ENCODE results near the gene TIMP4.

TIMP4 gene

DNA sequence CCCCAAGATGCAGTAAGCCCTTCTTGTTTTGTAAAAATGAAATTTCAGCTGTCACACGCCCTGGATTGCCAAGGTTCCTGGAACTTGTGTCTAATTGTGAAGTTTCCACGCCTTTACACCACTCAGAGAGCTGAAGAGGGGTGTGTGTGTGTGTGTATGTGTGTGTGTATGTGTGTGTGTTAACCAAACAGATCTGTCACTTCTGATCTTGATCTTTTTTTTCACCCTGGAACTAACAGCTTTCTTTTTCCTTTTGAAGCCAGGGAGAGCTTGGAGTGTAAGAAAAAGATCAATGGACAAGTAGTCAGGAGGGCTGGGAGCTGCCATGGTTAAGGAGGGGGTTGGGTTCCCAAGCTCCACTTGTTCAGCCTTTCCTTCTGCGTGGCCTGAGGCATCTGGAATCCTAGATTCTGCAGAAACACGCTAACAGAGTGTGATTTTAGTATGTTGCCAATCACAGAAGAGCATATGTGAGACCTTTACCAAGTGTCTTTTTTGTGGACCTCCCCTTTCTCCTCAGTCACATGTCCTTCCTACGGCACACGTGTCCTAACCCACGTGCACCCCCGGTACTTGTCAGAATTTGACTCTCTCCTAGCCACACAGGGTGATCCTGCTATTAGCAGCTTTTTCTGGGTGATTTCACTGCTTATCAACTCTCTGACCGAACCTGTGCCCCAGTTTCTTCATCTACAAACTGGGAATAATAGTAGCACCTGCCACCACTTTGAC is 11.5 kb downstream of the TIMP4 start:
- no peak for DNase-seq (ENCODE audit: low spot score)

DNA sequence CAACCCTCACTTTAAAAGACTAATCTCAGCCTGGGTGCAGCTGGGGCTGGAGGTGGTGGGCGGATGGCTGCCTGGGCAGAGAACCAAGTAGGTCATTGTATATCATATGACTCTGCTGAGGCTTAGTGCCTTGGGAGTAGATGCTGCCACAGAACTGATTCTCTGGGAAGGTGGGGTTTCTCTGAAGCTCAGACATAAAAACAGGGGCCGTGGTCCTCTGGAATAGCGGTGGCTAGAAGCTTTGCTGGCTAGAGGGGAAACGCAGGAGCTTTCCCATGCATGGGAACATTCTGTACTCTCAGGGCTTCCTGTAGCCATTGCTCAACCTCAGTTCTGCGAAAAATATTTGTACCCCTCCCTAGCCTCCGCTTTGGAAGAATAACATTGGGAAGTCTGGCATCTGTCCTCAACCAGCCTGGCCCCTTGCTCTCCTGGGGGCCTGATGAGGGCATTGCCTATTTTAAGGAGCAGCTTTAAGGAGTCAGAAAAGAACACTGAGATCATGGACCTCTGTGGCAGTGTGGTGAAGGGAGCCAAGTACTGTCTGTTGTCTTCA is 14.7 kb downstream of the TIMP4 start:
- peak; percentile 37 for DNase-seq (ENCODE audit: low spot score)

DNA sequence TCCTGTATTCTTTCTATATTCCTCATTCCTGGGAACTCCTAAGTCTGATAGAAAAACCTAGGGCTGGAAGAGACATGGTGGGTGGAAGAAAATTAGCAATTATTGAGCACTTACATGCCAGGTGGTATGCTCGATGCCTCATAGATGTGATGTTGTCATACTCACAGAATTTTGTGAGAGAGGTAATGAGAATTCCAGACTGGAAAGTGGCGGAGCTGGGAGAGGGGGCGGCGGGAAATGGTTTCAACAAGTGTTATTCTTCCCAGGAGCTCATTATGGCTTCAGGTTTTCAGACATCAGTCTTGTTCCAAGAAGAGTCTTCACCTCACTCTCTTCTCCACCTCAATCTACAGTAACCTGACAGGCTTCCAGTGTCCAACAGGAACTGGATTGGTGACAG is 16.2 kb downstream of the TIMP4 start:
- no peak for DNase-seq (ENCODE audit: low spot score)

- no peak for DNase-seq (ENCODE audit: low spot score)
Measured at GRCh38 chr3:12141350-12141749, 17.4 kb downstream of the TIMP4 start.

- peak; percentile 35 for DNase-seq (ENCODE audit: low spot score)
Measured at GRCh38 chr3:12139111-12139511, 19.6 kb downstream of the TIMP4 start.

DNA sequence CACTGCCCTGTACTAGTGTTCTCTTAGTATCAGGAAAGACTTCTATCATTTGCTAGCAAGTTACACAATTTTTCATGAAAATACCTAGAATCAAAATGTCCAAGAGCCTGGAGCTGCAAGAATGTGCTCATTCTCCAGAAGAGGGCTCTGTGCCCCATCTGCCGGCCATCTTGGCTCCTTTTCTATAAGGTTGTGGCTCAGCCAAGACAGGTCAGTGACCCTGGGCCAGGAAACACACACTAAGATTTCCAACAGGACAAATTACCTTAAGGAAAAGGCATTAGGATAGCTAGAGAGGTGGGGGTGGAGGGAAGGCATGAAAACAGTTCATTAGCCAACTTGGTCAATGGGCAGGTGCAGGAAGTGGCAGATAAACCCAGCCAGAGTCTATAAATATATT is 20.7 kb downstream of the TIMP4 start:
- DNase-seq (ENCODE audit: low spot score): no peak

DNA sequence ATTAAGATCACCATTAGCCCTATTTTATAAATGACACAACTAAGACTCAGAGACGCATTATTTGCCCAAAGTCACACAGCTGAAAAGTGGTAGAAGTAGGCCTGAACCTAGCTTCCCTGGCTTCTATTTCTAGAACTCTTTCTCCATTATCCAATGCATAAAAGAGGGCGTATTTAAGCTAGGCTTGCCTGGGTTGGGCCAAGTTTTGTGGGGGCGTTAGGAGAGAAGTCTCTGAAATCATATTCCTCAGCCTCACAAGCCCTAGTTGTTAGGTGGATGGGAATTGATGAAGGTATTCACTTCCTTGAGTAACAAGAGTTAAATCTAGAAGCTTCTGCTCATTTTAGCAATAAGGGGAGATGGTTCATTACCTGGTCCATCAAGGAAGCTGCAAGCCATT is 22.3 kb downstream of the TIMP4 start:
- DNase-seq (ENCODE audit: low spot score): no peak

DNA sequence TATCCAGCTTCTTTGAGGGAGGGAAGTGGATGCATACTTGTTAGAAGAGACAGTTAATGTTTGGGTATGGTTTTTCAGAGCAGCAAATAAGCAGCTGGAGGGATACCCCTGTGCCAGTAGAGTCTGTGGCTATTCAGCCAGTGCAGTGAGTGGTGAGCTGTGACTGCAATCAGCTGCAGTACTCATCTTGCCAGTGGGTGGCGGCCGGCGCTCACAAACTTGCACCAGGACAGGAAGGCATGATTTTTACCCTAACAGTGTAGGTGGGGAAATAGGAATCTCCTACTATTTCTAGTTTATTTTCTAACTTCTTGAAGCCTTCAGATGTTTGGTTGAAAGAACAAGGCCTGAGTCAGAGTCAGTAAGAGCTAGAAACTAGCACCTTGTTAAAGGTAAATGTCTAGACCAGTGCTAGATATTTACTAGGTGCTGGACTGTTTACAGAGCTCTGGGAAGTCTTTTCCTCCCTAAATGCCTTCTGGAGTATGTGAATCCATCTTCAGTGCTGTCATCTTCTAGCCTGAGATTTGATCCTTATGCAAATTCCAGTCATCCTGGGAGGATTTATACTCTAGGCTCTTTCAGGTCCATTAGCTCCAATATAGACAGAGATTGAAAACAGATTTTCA is 23.6 kb downstream of the TIMP4 start:
- DNase-seq (ENCODE audit: low spot score): peak; percentile 79

DNA sequence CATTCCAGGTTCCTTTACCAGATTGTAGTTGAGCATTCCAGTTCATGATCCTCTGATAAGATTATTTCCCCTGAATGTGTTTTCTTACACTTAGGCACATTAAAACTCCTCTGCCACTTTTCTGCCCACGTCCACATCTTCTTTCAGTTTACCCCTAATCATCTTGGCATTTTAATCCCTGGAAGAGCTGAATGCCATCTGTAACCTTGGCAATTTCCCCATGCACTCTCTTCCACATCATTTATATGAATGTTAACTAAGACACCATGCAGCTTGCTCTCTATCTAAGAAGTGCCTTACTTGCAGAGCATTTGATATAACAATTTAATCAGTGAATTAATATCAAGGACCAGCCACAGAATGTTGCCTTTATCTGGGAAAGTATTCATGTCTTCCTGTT is 25.8 kb downstream of the TIMP4 start:
- DNase-seq (ENCODE audit: low spot score): no peak

- no peak for DNase-seq (ENCODE audit: low spot score)
Measured at GRCh38 chr3:12131351-12132090, 27.2 kb downstream of the TIMP4 start.

DNA sequence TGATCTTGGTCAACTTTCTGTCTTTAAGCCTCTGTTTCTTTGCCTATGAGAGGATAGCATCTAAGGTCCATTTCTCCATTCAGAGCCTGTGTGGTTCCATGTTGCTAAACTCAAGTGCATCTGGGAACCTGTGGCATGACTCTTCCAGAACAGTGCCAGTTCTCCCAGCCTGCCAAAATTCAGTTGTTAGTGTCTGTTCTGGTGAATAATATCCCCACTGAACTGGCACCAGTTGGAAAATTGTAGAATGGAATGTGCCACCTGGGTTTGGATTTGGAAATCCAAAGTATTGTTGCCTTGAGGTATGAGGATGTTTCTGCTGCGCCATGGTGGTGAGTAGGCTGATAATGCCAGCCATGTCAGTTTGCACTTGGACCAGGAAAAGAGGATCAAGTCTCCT is 31.3 kb downstream of the TIMP4 start:
- peak; percentile 35 for DNase-seq (ENCODE audit: low spot score)

GRCh38 chr3:12125772-12126171 is 32.9 kb downstream of the TIMP4 start:
- no peak for DNase-seq (ENCODE audit: low spot score)

- no peak for DNase-seq (ENCODE audit: low spot score)
Measured at GRCh38 chr3:12121466-12121865, 37.2 kb downstream of the TIMP4 start.

DNA sequence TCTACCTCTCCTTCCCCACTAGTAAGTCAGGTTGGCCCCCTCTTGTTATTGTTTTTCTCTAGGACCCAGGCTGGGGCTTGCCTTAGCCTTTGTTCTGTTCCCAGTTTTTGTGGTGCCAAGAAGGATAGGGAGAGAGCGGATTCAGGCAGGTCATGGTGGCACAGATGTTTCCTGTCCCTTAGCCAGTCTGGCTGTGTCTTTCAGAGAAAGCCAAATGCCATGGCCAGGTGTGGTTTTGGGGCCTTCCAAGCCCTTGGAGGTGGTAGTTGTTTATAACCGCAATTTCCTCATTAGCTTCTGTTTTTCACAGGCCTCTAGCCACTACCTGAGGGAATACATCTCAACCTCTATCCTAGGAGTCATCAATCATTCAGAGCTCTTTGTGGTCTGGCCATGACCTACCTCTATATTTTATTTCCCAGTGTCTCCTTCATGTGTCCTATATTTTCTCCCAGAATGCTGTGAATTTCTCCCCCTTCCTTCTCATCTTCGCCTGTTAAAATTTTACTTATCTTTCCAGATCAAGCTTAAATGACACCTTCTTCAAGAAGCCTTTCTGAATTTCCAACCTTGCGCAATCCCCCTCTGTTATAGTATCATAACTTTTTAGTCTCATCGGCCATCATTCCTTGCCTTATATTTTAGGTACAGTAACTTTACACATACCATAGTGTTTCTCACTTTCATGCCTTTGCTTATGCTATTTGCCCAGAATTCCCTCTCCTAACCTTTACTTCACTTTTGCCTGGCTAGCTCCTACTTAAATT is 38.2 kb downstream of the TIMP4 start:
- no peak for DNase-seq (ENCODE audit: low spot score)

GRCh38 chr3:12117473-12117872 is 41.2 kb downstream of the TIMP4 start:
- peak; percentile 17 for DNase-seq (ENCODE audit: low spot score)

GRCh38 chr3:12116870-12117269 is 41.8 kb downstream of the TIMP4 start:
- DNase-seq (ENCODE audit: low spot score): no peak

GRCh38 chr3:12115849-12116248 is 42.9 kb downstream of the TIMP4 start:
- no peak for DNase-seq (ENCODE audit: low spot score)

DNA sequence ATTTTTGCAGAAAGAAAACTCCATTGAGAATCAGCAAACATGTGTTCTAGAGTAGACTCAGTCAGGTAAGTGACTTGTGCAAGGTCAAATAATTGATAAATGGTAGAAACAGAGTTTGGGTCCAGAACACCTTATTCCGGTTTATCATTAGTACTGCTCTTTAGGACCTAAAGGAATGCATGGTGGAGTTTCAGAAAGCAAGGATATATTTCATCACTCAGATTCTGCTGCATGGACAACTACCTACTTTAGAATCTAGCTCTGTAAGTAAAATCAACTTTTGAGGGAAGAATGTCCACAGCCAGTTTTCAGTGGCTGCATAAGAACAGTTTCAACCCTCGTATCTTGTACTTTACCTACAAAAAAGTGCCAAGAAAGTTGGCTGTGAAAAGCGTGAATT is 43.6 kb downstream of the TIMP4 start:
- DNase-seq (ENCODE audit: low spot score): no peak

DNA sequence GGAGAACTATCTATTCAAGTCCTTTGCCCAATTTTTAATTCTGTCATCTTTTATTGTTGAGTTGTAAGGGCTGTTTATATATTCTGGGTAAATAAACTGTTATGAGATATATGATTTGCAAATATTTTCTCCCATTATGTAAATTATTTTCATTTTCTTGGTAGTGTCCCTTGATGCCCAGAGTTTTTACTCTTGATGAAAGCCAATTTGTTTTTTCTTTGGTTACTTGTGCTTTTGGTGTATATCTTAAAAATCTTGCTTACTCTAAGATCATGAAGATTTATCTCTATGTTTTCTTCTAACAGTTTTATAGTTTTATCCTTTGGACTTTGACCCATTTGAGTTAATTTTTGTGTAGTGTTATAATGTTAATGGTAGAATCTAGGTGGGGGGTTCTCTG is 44.5 kb downstream of the TIMP4 start:
- DNase-seq (ENCODE audit: low spot score): no peak

DNA sequence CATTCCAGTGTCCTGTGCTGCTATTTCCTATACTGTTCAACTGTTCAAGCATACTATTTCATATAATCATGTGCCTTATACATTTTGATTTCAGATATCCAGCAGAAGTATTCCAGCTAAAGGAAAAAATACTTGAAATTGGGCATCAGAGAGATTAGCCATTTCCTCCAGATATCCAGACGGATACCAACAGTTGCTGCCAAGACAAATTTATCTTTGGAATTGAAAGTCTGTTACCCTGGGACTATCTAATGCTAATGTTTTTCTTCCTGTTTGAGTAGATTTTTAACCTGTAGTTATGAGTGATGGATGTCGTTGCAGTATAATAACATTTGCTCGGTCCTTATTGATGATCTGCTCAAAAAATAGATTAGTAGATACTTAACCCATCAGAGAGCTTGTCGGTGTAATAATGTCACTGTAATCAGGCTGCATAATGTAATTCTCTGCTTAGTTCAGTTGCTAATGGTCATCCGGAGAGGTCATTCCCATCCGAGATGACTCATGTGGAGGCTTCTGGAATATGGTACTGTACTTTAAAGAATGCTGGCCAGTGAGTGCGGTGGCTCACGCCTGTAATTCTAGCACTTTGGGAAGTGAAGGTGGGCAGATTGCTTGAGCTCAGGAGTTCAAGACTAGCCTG is 51.5 kb downstream of the TIMP4 start:
- no peak for DNase-seq (ENCODE audit: low spot score)
